B cell (primary cell): Measurements from ENCODE around the gene ZFP1. TPM values are rescaled to one million over a fixed set of nuclear protein-coding genes. Genes with fewer than 3 reads are reported as not detected.

Source experiments
- ATAC-seq: fragments of 200-7000 bp; cut with Tn5 transposase; one replicate; pipeline ENCODE4 v1.10.0; 2021; ENCODE audit warnings: low read depth, mild to moderate bottlenecking, moderate number of reproducible peaks, moderate library complexity
- CTCF ChIA-PET: fragments of 350-600 bp; sonication (Branson Sonifier 250); formaldehyde crosslinking; loops from one replicate; lab custom pipeline; 2021; ENCODE audit warnings: antibody characterized with exemption, inconsistent platforms; lab: Charles Lee
- POLR2A ChIA-PET: fragments of 350-600 bp; sonication (Branson Sonifier 250); formaldehyde crosslinking; loops from one replicate; lab custom pipeline; 2021; ENCODE audit warnings: antibody characterized with exemption; lab: Charles Lee
- DNase-seq: peaks from one replicate; pipeline ENCODE4 v3.0.0; 2013
- H2AFZ ChIP-seq: 2 replicates; pipeline ENCODE4 v1.6.1; 2012; ENCODE audit warnings: mild to moderate bottlenecking, low read depth, low read length; ENCODE audit not compliant: insufficient read depth, poor library complexity, severe bottlenecking
- H3K27ac ChIP-seq, 2 donors: 1 replicate in 1 of 2; 2 replicates in 1 of 2; pipeline ENCODE4 v1.5.1; 2012 to 2013; ENCODE audit warnings: low read length in 2 of 2, mild to moderate bottlenecking in 2 of 2, moderate library complexity in 1 of 2
- H3K27me3 ChIP-seq, 4 experiments: fragments of 200-600 bp in 1 of 4; sonication (generic) in 1 of 4; replicated peaks in 1 of 4; 1 replicate in 2 of 4; 2 replicates in 2 of 4; pipeline versions ENCODE4 v1.6.1 to v1.7.0; 2013 to 2016; ENCODE audit warnings: low read length in 3 of 4, mild to moderate bottlenecking in 2 of 4, mixed read lengths in 1 of 4, moderate library complexity in 1 of 4; ENCODE audit not compliant: insufficient read depth in 4 of 4, control insufficient read depth in 3 of 4; ENCODE audit errors: control extremely low read depth in 1 of 4
- H3K36me3 ChIP-seq, 2 experiments: replicated peaks in 1 of 2; 1 replicate in 1 of 2; 2 replicates in 1 of 2; pipeline versions ENCODE4 v1.6.1 to v1.7.1; 2013; ENCODE audit warnings: low read length in 1 of 2; ENCODE audit not compliant: insufficient read depth in 2 of 2, control insufficient read depth in 1 of 2; ENCODE audit errors: control extremely low read depth in 1 of 2, extremely low read depth in 1 of 2
- H3K4me1 ChIP-seq, 2 donors: fragments of 200-600 bp in 1 of 2; sonication (generic) in 1 of 2; 1 replicate in 1 of 2; 2 replicates in 1 of 2; pipeline versions ENCODE4 v1.5.1 to v1.6.1; 2013 to 2017; ENCODE audit warnings: low read length in 2 of 2; ENCODE audit not compliant: control insufficient read depth in 2 of 2, insufficient read depth in 2 of 2
- H3K4me2 ChIP-seq: replicated peaks from 2 replicates; pipeline ENCODE3; 2012; ENCODE audit warnings: mild to moderate bottlenecking, low read depth, low read length; ENCODE audit not compliant: poor library complexity, severe bottlenecking
- H3K4me3 ChIP-seq, 5 experiments: fragments of 200-600 bp in 1 of 5; sonication (generic) in 1 of 5; 1 replicate in 3 of 5; 2 replicates in 2 of 5; pipeline versions ENCODE4 v1.5.1 to v1.7.0; 2011 to 2016; ENCODE audit warnings: low read length in 4 of 5, mild to moderate bottlenecking in 4 of 5, low read depth in 2 of 5, control low read depth in 1 of 5, moderate library complexity in 1 of 5; ENCODE audit not compliant: insufficient read depth in 1 of 5; ENCODE audit errors: control extremely low read depth in 1 of 5, extremely low read depth in 1 of 5
- H3K79me2 ChIP-seq: fragments of 200-600 bp; sonication (generic); one replicate; pipeline ENCODE4 v1.6.0; 2016; ENCODE audit warnings: low read length; ENCODE audit not compliant: control insufficient read depth, insufficient read depth
- H3K9ac ChIP-seq: fragments of 200-600 bp; sonication (generic); 2 replicates; pipeline ENCODE4 v1.6.1; 2017; ENCODE audit warnings: mild to moderate bottlenecking, low read length, moderate library complexity
- H3K9me3 ChIP-seq, 3 donors: one replicate each; pipeline versions ENCODE4 v1.6.1 to v1.7.1; 2013; ENCODE audit warnings: low read length in 2 of 3; ENCODE audit not compliant: control insufficient read depth in 2 of 3, insufficient read depth in 1 of 3; ENCODE audit errors: control extremely low read depth in 1 of 3
- H4K20me1 ChIP-seq: 2 replicates; pipeline ENCODE4 v1.6.0; 2012; ENCODE audit warnings: mild to moderate bottlenecking, low read length; ENCODE audit not compliant: insufficient read depth, control insufficient read depth, poor library complexity, severe bottlenecking
- H3K27ac Mint-ChIP-seq: one replicate; pipeline ENCODE4 v1.8.0; 2021; ENCODE audit warnings: mixed read lengths
- H3K27me3 Mint-ChIP-seq: one replicate; pipeline ENCODE4 v1.8.0; 2021; ENCODE audit warnings: mixed read lengths
- H3K4me1 Mint-ChIP-seq: one replicate; pipeline ENCODE4 v1.8.0; 2021; ENCODE audit warnings: mixed read lengths
- H3K4me3 Mint-ChIP-seq: one replicate; pipeline ENCODE4 v1.8.0; 2021; ENCODE audit warnings: mixed read lengths
- H3K9me3 Mint-ChIP-seq: one replicate; pipeline ENCODE4 v1.8.0; 2022; ENCODE audit warnings: mixed read lengths; ENCODE audit not compliant: insufficient read depth
- CTCF ChIP-seq: fragments of 200-600 bp; IDR thresholded peaks from one replicate; pipeline ENCODE4 v1.8.0; 2022; ENCODE audit warnings: antibody characterized with exemption, mild to moderate bottlenecking
- EZH2 ChIP-seq: IDR thresholded peaks from 2 replicates; pipeline ENCODE4 v1.6.1; 2012; ENCODE audit warnings: borderline replicate concordance, low read depth, mild to moderate bottlenecking, moderate library complexity, low read length; ENCODE audit not compliant: insufficient read depth, poor library complexity, severe bottlenecking
- WGBS: methylation state at CpG from one replicate; pipeline ENCODE4 v1.1.5; 2013; ENCODE audit warnings: missing lambda C conversion rate; ENCODE audit not compliant: insufficient coverage; 5-methylcytosine and 5-hydroxymethylcytosine counted together
- intact Hi-C: fragments of 100-400 bp; cut with micrococcal nuclease; formaldehyde crosslinking; loops from one replicate; pipeline ENCODE4 v1.10.0; 2022
- polyA plus RNA-seq: library from polyadenylated mRNA; depleted of rRNA; stranded (reverse); fragments of >200 nt; gene quantifications from 2 replicates; pipeline ENCODE4 v1.2.3, GENCODE V29; 2012
- total RNA-seq, 2 donors: library from RNA; stranded (reverse); fragments of 120-200 nt in 1 of 2; gene quantifications; 1 replicate in 1 of 2; 2 replicates in 1 of 2; pipeline versions ENCODE4 v1.2.3 to v1.2.4, GENCODE V29; 2013 to 2022

The ZFP1 gene
- total and polyA plus RNA-seq, 2 donors (not counting 1 experiment from before 2014, with no cell fraction given): 3.4 to 13.4 TPM

DNA sequence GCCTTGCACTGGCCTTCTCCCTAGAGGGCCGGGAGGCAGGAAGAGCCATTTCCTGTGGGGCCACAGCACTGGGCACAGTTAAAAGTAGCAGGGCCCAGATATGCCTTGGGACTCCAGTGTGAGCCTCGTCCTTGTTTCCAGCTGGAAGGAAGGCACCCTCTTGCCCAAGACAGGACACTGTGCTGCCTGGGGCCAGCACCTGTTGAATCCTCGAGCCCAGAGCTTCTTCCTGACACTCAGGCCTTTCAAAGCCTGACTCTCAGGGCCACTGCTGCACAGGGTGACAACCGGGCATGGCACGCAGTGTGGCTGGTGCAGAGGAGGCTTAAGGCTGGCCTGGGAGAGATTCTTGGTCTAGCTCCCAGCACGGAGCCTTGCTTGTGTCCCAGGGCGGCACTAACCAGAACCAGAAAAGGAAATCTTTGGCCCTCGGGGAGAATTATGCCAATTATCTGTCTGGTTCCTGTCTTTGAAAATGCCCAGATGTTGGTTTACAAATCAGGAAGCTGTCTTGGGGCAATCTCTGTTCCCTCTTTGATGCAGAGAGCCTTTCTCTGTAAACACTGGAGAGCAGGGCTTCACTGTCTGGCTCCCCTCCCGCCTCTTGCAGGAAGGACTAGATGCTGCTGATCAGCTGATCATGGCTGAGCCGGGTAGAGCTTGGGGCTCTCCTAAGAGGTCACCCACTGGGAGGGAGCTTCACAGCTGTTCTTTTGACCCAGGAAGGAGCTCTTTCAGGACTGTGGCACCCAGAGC is 42.8 kb upstream of the ZFP1 start:
- Mint-ChIP-seq H3K4me3 (no peak overlapping the region), H3K27ac (no peak overlapping the region), H3K9me3 (no peaks in the 10 kb centered on the region), H3K4me1 (peaks cover 29% of the 10 kb centered on the region), H3K27me3 (peaks cover 57% of the 10 kb centered on the region)
- H3K27me3 ChIP-seq: peaks cover 0 to 69% (median 18%) of the 10 kb centered on the region in 4 experiments
- WGBS: 25% methylated on average over 10 of the region's 10 CpGs
- H3K9ac ChIP-seq: no peak overlapping the region
- no peaks in the 10 kb centered on the region for H4K20me1 ChIP-seq
- peaks cover 26 to 37% of the 10 kb centered on the region in 2 donors for H3K4me1 ChIP-seq
- H3K27ac ChIP-seq: no peak overlapping the region
- peaks cover 0 to 5% (median 0%) of the 10 kb centered on the region in 3 donors for H3K9me3 ChIP-seq
- H3K4me2 ChIP-seq: no peak overlapping the region
- no peaks in the 10 kb centered on the region for H3K79me2 ChIP-seq
- no peak overlapping the region for H3K4me3 ChIP-seq
- no peak for ATAC-seq
- ChIA-PET CTCF (interaction anchor here (1.1 kb wide), 2 partner anchors 107 to 243 kb away, joined by 3 read pairs; partner anchors contain the start of gene ZNRF1), POLR2A (no interaction called here)
- intact Hi-C loops: no loop called here
- DNase-seq: no peak
- no peak for TF ChIP-seq EZH2
- TF ChIP-seq CTCF: no peak
- H3K36me3 ChIP-seq: no peaks in the 10 kb centered on the region
- no peak overlapping the region for H2AFZ ChIP-seq
